Stromal cell of bone marrow (primary cell): Measurements from ENCODE around the gene GAGE10.
"Not testable (repeated sequence)": the region's sequence is repeated elsewhere in the genome, so short reads cannot be mapped to it uniquely, and the experiment has no call there.

Source experiments
- DNase-seq: peaks from one replicate; pipeline ENCODE4 v3.0.0-alpha.2; 2012; ENCODE audit warnings: low read depth

The GAGE10 gene

GRCh38 chrX:49323735-49324134 is 20.3 kb downstream of the GAGE10 start:
- DNase-seq: not testable (repeated sequence)

GRCh38 chrX:49330421-49330820 is 27.0 kb downstream of the GAGE10 start:
- not testable (repeated sequence) for DNase-seq

GRCh38 chrX:49331282-49331681 is 27.8 kb downstream of the GAGE10 start, which contains the start of gene GAGE13:
Gene GAGE13 (plus strand): TSS chrX:49331582. CDS start chrX:49332738, 1,156 bp downstream.
- not testable (repeated sequence) for DNase-seq

GRCh38 chrX:49331841-49332240 is 28.4 kb downstream of the GAGE10 start:
- not testable (repeated sequence) for DNase-seq

GRCh38 chrX:49341449-49341848 is 38.0 kb downstream of the GAGE10 start:
- DNase-seq: not testable (repeated sequence)

- DNase-seq: not testable (repeated sequence)
These were observed 41.2 kb downstream of the GAGE10 start for GRCh38 chrX:49344496-49345175.

- not testable (repeated sequence) for DNase-seq
These were observed 42.0 kb downstream of the GAGE10 start for GRCh38 chrX:49345402-49345801.

- not testable (repeated sequence) for DNase-seq
These were observed 42.7 kb downstream of the GAGE10 start for GRCh38 chrX:49346150-49346549.
